Natural killer cell (primary cell): ENCODE data around the gene INPP4A. TPM values are rescaled to one million over a fixed set of nuclear protein-coding genes. Genes with fewer than 3 reads are reported as not detected.
A peak's percentile ranks its signal among the peaks of the same experiment; 100 is the strongest.

ENCODE experiments used
- ATAC-seq, 3 donors: fragments of 150-1000 bp in 2 of 3; fragments of 200-7000 bp in 1 of 3; cut with Tn5 transposase; 1 replicate in 1 of 3; 2 replicates in 2 of 3; pipeline ENCODE4 v1.10.0; 2021; ENCODE audit warnings: mild to moderate bottlenecking in 2 of 3, moderate library complexity in 2 of 3
- DNase-seq, 2 donors: peaks; one replicate each; pipeline versions ENCODE4 v3.0.0 to v3.0.0-alpha.2; 2013 to 2021; ENCODE audit warnings: mixed read lengths in 1 of 2
- H3K27ac ChIP-seq: one replicate; pipeline ENCODE4 v1.5.1; 2013; ENCODE audit warnings: mild to moderate bottlenecking, low read length
- H3K27me3 ChIP-seq: one replicate; pipeline ENCODE4 v1.6.1; 2013; ENCODE audit warnings: low read length; ENCODE audit not compliant: control insufficient read depth, insufficient read depth
- H3K36me3 ChIP-seq: one replicate; pipeline ENCODE4 v1.6.1; 2013; ENCODE audit warnings: low read length; ENCODE audit not compliant: control insufficient read depth, insufficient read depth
- H3K4me1 ChIP-seq: one replicate; pipeline ENCODE4 v1.6.1; 2013; ENCODE audit warnings: low read length; ENCODE audit not compliant: control insufficient read depth, insufficient read depth
- H3K4me3 ChIP-seq: one replicate; pipeline ENCODE4 v1.5.1; 2013; ENCODE audit warnings: low read length
- H3K9me3 ChIP-seq: one replicate; pipeline ENCODE4 v1.6.1; 2013; ENCODE audit warnings: low read length; ENCODE audit not compliant: control insufficient read depth, insufficient read depth
- H3K27ac Mint-ChIP-seq, 2 donors: one replicate each; pipeline ENCODE4 v1.8.0; 2022; ENCODE audit warnings: mild to moderate bottlenecking in 2 of 2, mixed read lengths in 2 of 2, moderate library complexity in 1 of 2
- H3K27me3 Mint-ChIP-seq, 2 donors: one replicate each; pipeline ENCODE4 v1.8.0; 2022; ENCODE audit warnings: low read depth in 2 of 2, mixed read lengths in 2 of 2
- H3K36me3 Mint-ChIP-seq: one replicate; pipeline ENCODE4 v1.8.0; 2022; ENCODE audit warnings: mixed read lengths
- H3K4me1 Mint-ChIP-seq, 2 donors: one replicate each; pipeline ENCODE4 v1.8.0; 2022; ENCODE audit warnings: mixed read lengths in 2 of 2
- H3K4me3 Mint-ChIP-seq: one replicate; pipeline ENCODE4 v1.8.0; 2022; ENCODE audit warnings: mild to moderate bottlenecking, moderate library complexity, mixed read lengths
- H3K9me3 Mint-ChIP-seq, 2 donors: one replicate each; pipeline ENCODE4 v1.8.0; 2022; ENCODE audit warnings: mixed read lengths in 2 of 2
- CTCF ChIP-seq: fragments of 200-600 bp; IDR thresholded peaks from one replicate; pipeline ENCODE4 v1.8.0; 2022; ENCODE audit warnings: antibody characterized with exemption
- WGBS: methylation state at CpG from one replicate; pipeline ENCODE4 v1.1.7; 2013; ENCODE audit warnings: missing lambda C conversion rate; ENCODE audit not compliant: insufficient coverage; 5-methylcytosine and 5-hydroxymethylcytosine counted together
- intact Hi-C: fragments of 100-400 bp; cut with micrococcal nuclease; formaldehyde crosslinking; loops from one replicate; pipeline ENCODE4 v1.14.2; 2022
- total RNA-seq, 4 donors: library from RNA; stranded (reverse); fragments of 120-200 nt in 1 of 4; gene quantifications; one replicate each; pipeline versions ENCODE4 v1.2.3 to v1.2.4, GENCODE V29; 2013 to 2022

The INPP4A gene
- total RNA-seq, 3 donors from 2014 or later (not counting 1 experiment from before 2014, with no cell fraction given), result 192 to 243 (median 225) TPM

GRCh38 chr2:98548920-98549818 lies 104.5 kb downstream of the INPP4A start:
- Mint-ChIP-seq H3K4me1 (peaks cover 35 to 43% of the 10 kb centered on the region in 2 donors), H3K4me3 (no peak overlapping the region), H3K27me3 (no peaks in the 10 kb centered on the region), H3K27ac (peak overlapping the region; percentile 47 to 80), H3K9me3 (no peaks in the 10 kb centered on the region), H3K36me3 (peaks cover 25% of the 10 kb centered on the region)
- no peaks in the 10 kb centered on the region for H3K9me3 ChIP-seq
- no peak overlapping the region for H3K27ac ChIP-seq
- H3K4me1 ChIP-seq, result peaks cover 49% of the 10 kb centered on the region
- ATAC-seq (no peak), DNase-seq (peak in 1 of 2 donors; percentile 14)
- WGBS, result 63% methylated on average over 6 of the region's 6 CpGs
- H3K27me3 ChIP-seq, result no peaks in the 10 kb centered on the region
- H3K4me3 ChIP-seq, result no peak overlapping the region
- no peak for TF ChIP-seq CTCF
- peaks cover 85% of the 10 kb centered on the region for H3K36me3 ChIP-seq
- intact Hi-C loops, result no loop called here

DNA sequence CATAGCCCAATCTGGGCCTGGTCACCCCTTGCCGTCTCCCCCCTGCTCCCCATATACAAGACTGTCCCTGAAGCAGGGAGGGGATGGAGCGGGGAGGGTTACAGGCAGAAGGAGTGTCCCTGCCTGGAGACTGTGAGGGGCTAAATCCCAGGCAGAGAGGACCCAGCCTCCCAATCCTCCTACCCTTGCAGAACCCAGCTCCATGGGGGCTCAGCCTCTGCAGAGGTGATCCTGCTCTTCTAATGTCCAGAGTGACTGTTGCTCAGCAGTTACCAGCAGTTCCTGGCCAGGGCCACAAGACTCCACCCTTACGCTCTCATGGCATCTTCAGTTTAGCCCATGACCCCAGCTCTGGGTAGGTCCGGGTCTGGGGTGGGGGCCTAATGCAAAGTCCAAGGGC lies 105.5 kb downstream of the INPP4A start:
- WGBS, result 94% methylated on average over 3 of the region's 4 CpGs
- no peak overlapping the region for H3K4me3 Mint-ChIP-seq

DNA sequence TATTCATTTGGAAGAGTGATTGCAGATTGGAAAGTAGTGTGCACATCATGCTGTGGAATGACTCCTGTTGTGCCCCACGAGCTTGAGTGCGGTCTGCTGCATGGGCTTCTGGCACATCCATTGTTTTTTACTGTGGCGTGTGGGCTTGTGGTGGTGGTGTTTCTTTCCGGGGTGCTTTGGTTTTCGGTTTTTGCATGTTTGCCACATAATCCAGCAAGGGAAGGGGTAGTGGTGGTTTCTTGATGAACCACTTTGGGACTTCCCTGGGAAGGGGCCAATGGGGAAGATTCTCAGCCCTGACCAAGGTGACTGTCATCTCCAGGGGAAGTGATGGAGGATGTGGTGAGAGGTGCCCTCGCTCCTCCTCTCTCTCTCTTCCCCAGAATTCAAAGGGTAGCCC lies 106.7 kb downstream of the INPP4A start:
- no peak for TF ChIP-seq CTCF
- no peak overlapping the region for H3K4me3 ChIP-seq
- WGBS, result 28% methylated on average over 5 of the region's 6 CpGs
- H3K27me3 ChIP-seq, result no peaks in the 10 kb centered on the region
- H3K36me3 ChIP-seq, result peaks cover 85% of the 10 kb centered on the region
- no peaks in the 10 kb centered on the region for H3K9me3 ChIP-seq
- intact Hi-C loops, result no loop called here
- H3K4me1 ChIP-seq, result peaks cover 56% of the 10 kb centered on the region
- DNase-seq (peak in 1 of 2 donors; percentile 54), ATAC-seq (peak in 1 of 3 donors; percentile 81)
- Mint-ChIP-seq H3K9me3 (no peaks in the 10 kb centered on the region), H3K27me3 (no peaks in the 10 kb centered on the region), H3K36me3 (peaks cover 22% of the 10 kb centered on the region), H3K4me1 (peaks cover 50 to 60% of the 10 kb centered on the region in 2 donors), H3K27ac (peak overlapping the region; percentile 55), H3K4me3 (peak overlapping the region; percentile 17)
- H3K27ac ChIP-seq, result no peak overlapping the region

More for the DNA sequence above, 105.5 kb downstream of the INPP4A start:
- H3K27me3 ChIP-seq, result no peaks in the 10 kb centered on the region
- intact Hi-C loops, result no loop called here
- no peak overlapping the region for H3K4me3 ChIP-seq
- no peak for ATAC-seq
- peaks cover 85% of the 10 kb centered on the region for H3K36me3 ChIP-seq
- H3K9me3 ChIP-seq, result no peaks in the 10 kb centered on the region
- H3K36me3 Mint-ChIP-seq, result peaks cover 21% of the 10 kb centered on the region
- DNase-seq, result no peak
- peaks cover 49% of the 10 kb centered on the region for H3K4me1 ChIP-seq
- peaks cover 39 to 50% of the 10 kb centered on the region in 2 donors for H3K4me1 Mint-ChIP-seq
- H3K27ac Mint-ChIP-seq, result peak overlapping the region; percentile 55
- H3K27me3 Mint-ChIP-seq, result no peaks in the 10 kb centered on the region
- no peaks in the 10 kb centered on the region for H3K9me3 Mint-ChIP-seq
- no peak overlapping the region for H3K27ac ChIP-seq
- TF ChIP-seq CTCF, result no peak
